OCI-LY3 (cell line): ENCODE results near the gene DUSP16.

Experiments used
- H2AFZ ChIP-seq: fragments of 200-600, 300-600 bp; shearing (Covaris generic); 2 replicates; pipeline ENCODE4 v1.6.0; 2014; ENCODE audit warnings: antibody characterized with exemption, low read depth, low read length
- H3K27ac ChIP-seq: fragments of 200-600, 300-600 bp; sonication (generic); 2 replicates; pipeline ENCODE4 v1.5.1; 2014; ENCODE audit warnings: mild to moderate bottlenecking, low read length, moderate library complexity, mixed read lengths
- H3K27me3 ChIP-seq: fragments of 200-600, 300-600 bp; sonication (generic); 2 replicates; pipeline ENCODE4 v1.6.1; 2014; ENCODE audit warnings: low read depth, low read length, mixed read lengths
- H3K36me3 ChIP-seq: fragments of 200-600, 300-600 bp; sonication (generic); replicated peaks from 2 replicates; pipeline ENCODE3; 2014; ENCODE audit warnings: low read depth, low read length, mixed read lengths
- H3K4me1 ChIP-seq: fragments of 300-600, 200-600 bp; sonication (generic); 2 replicates; pipeline ENCODE4 v1.6.1; 2014; ENCODE audit warnings: low read length, mixed read lengths
- H3K4me2 ChIP-seq: fragments of 200-600, 300-600 bp; sonication (generic); 2 replicates; pipeline ENCODE4 v1.6.1; 2014; ENCODE audit warnings: low read length, mixed read lengths
- H3K4me3 ChIP-seq: fragments of 300-600, 200-600 bp; sonication (generic); 2 replicates; pipeline ENCODE4 v1.5.1; 2014; ENCODE audit warnings: antibody characterized with exemption, mild to moderate bottlenecking, low read length, moderate library complexity
- H3K79me2 ChIP-seq: fragments of 300-600, 200-600 bp; shearing (Covaris generic); 2 replicates; pipeline ENCODE4 v1.6.1; 2014; ENCODE audit warnings: mild to moderate bottlenecking, low read length, mixed read lengths
- H3K9ac ChIP-seq: fragments of 300-600, 200-600 bp; shearing (Covaris generic); 2 replicates; pipeline ENCODE4 v1.6.0; 2014; ENCODE audit warnings: mild to moderate bottlenecking, low read length, moderate library complexity
- H3K9me3 ChIP-seq: fragments of 200-600, 300-600 bp; shearing (Covaris generic); 2 replicates; pipeline ENCODE4 v1.6.1; 2014; ENCODE audit warnings: low read length, mixed read lengths; ENCODE audit not compliant: insufficient read depth
- H4K20me1 ChIP-seq: fragments of 200-600, 300-600 bp; sonication (generic); 2 replicates; pipeline ENCODE4 v1.6.1; 2016; ENCODE audit warnings: low read length, mixed read lengths; ENCODE audit not compliant: insufficient read depth
- EZH2phosphoT487 ChIP-seq: fragments of 200-600 bp; shearing (Covaris generic); IDR thresholded peaks from 2 replicates; pipeline ENCODE4 v1.6.1; 2018; ENCODE audit warnings: antibody characterized with exemption, mixed run types, low read depth
- TF ChIP-seq, protein P1 (sequence below): fragments of 200-600, 300-600 bp; sonication (generic); IDR thresholded peaks from 2 replicates; pipeline ENCODE4 v1.5.1; 2014; ENCODE audit warnings: antibody characterized with exemption, low read length, low read depth

Gene DUSP16

DNA sequence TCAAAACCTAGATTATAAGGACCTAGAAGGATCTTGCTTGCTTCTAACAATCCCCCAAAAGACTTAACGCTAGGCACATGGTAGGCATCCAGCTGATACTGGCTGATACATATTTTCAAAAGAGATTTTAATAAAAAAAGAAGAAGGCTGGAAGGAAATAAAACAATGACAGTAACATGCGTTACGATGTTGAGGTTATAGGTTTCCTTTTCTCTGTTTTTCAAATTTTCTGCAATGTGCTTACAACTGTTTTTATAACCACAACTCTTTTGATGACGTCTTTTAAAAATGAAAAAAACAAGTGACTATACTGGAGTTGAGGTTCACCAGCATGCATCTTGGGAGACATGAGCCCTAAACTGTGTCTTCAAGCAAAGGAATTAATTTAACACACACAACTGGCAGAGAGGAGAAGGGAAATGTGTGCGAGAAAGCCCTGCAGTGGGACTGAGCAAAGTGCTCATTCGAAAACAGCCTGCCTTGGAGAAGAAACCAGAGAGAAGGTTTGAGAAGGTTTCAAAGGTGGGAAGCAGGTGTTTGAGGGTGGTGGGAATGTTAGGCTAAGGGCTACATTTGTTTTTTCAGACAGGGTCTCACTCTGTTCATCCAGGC is 80.4 kb downstream of the DUSP16 start:
- H2AFZ ChIP-seq, result no peak overlapping the region
- peak overlapping the region; percentile 32; the same call in 1 of the 2 replicates for H3K27ac ChIP-seq
- peaks cover 24% of the 10 kb centered on the region for H3K4me1 ChIP-seq
- no peaks in the 10 kb centered on the region for H4K20me1 ChIP-seq
- no peaks in the 10 kb centered on the region for H3K36me3 ChIP-seq
- TF ChIP-seq EZH2phosphoT487, result no peak
- TF ChIP-seq, protein P1, sequence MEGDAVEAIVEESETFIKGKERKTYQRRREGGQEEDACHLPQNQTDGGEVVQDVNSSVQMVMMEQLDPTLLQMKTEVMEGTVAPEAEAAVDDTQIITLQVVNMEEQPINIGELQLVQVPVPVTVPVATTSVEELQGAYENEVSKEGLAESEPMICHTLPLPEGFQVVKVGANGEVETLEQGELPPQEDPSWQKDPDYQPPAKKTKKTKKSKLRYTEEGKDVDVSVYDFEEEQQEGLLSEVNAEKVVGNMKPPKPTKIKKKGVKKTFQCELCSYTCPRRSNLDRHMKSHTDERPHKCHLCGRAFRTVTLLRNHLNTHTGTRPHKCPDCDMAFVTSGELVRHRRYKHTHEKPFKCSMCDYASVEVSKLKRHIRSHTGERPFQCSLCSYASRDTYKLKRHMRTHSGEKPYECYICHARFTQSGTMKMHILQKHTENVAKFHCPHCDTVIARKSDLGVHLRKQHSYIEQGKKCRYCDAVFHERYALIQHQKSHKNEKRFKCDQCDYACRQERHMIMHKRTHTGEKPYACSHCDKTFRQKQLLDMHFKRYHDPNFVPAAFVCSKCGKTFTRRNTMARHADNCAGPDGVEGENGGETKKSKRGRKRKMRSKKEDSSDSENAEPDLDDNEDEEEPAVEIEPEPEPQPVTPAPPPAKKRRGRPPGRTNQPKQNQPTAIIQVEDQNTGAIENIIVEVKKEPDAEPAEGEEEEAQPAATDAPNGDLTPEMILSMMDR, result no peak
- H3K27me3 ChIP-seq, result no peaks in the 10 kb centered on the region
- no peaks in the 10 kb centered on the region for H3K9me3 ChIP-seq
- H3K9ac ChIP-seq, result no peak overlapping the region
- H3K4me2 ChIP-seq, result peak overlapping the region; percentile 58
- H3K4me3 ChIP-seq, result no peak overlapping the region
- no peaks in the 10 kb centered on the region for H3K79me2 ChIP-seq

DNA sequence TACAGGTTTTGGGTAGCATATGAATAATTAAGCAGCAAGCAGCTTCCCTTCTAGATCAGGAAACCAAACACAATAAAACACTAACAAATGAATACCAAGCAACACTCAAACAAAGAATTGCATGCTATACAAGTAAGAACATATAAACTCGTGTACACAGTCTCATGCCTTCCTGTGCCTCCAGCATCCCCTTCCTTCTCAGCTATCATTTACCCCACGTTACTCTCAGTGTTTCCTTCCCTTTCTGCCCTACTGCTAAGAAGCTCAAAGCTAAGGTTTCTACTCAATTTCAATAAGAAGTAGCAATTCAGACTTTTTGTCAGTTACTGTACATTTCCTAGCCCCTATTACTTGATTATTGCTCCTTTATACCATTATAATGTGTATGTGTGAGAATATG is 81.0 kb downstream of the DUSP16 start:
- no peak overlapping the region for H3K27ac ChIP-seq
- no peaks in the 10 kb centered on the region for H4K20me1 ChIP-seq
- H2AFZ ChIP-seq, result no peak overlapping the region
- H3K9me3 ChIP-seq, result no peaks in the 10 kb centered on the region
- H3K4me1 ChIP-seq, result peaks cover 21% of the 10 kb centered on the region
- H3K79me2 ChIP-seq, result no peaks in the 10 kb centered on the region
- no peak overlapping the region for H3K4me3 ChIP-seq
- H3K4me2 ChIP-seq, result no peak overlapping the region
- TF ChIP-seq, protein P1, result no peak
- TF ChIP-seq EZH2phosphoT487, result no peak
- H3K36me3 ChIP-seq, result no peaks in the 10 kb centered on the region
- H3K27me3 ChIP-seq, result no peaks in the 10 kb centered on the region
- H3K9ac ChIP-seq, result no peak overlapping the region

DNA sequence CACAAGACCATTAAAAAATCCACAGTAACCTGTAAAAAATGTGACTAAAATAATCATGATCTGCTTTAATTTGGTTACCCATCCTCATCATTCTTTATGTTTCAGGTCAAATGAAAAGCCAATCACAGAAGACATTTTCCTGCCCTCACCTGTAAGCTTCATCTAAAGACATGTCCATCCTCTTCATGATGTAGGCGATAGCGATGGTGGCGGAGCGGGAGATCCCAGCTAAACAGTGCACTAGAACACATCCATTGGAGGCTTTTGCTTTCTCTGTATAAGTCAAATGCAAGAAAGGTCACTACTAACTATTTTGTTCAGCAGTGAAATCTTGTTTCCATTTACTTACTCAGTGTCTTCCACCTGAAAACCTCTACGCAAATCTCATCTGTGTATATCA is 82.6 kb downstream of the DUSP16 start:
- no peak overlapping the region for H3K4me2 ChIP-seq
- peaks cover 15% of the 10 kb centered on the region for H3K4me1 ChIP-seq
- H3K27me3 ChIP-seq, result no peaks in the 10 kb centered on the region
- H3K9me3 ChIP-seq, result no peaks in the 10 kb centered on the region
- H3K79me2 ChIP-seq, result no peaks in the 10 kb centered on the region
- no peak overlapping the region for H3K27ac ChIP-seq
- no peak overlapping the region for H2AFZ ChIP-seq
- no peak for TF ChIP-seq EZH2phosphoT487
- TF ChIP-seq, protein P1, result no peak
- no peaks in the 10 kb centered on the region for H4K20me1 ChIP-seq
- no peak overlapping the region for H3K9ac ChIP-seq
- H3K36me3 ChIP-seq, result no peaks in the 10 kb centered on the region
- no peak overlapping the region for H3K4me3 ChIP-seq

DNA sequence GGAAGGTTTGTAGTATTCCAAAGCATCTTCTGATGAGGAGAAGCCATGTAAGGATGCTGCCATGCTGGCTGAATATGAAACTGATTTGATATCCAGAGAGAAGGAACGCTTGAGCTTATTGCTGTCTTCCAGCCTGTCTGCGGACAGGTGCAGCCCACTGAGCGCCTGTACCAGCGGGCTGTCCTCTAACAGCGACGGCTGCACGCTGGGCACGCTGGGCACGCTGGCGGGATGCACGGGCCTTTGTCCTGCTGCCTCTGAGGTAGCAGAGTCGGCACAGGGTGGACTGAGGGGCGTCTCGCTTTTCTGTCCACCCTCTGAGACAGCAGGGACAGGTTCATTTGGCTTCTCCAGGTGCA is 85.2 kb downstream of the DUSP16 start:
- Histone ChIP-seq H3K4me3 (no peak overlapping the region), H3K9me3 (no peaks in the 10 kb centered on the region), H3K9ac (no peak overlapping the region), H3K36me3 (no peaks in the 10 kb centered on the region), H3K27ac (no peak overlapping the region), H3K4me1 (peaks cover 8% of the 10 kb centered on the region), H3K27me3 (no peaks in the 10 kb centered on the region), H3K4me2 (no peak overlapping the region), H2AFZ (no peak overlapping the region), H4K20me1 (no peaks in the 10 kb centered on the region), H3K79me2 (no peaks in the 10 kb centered on the region)
- TF ChIP-seq, protein P1, result no peak
